HG02981 (cell line): ENCODE results near the gene GNAQ.
"Not testable (repeated sequence)": the region's sequence is repeated elsewhere in the genome, so short reads cannot be mapped to it uniquely, and the experiment has no call there.

Experiments
- ATAC-seq: cut with Tn5 transposase; IDR thresholded peaks from one replicate; pipeline ENCODE4 v1.9.1; 2021; ENCODE audit warnings: mild to moderate bottlenecking, moderate library complexity; ENCODE audit not compliant: unreplicated experiment

Gene GNAQ

DNA sequence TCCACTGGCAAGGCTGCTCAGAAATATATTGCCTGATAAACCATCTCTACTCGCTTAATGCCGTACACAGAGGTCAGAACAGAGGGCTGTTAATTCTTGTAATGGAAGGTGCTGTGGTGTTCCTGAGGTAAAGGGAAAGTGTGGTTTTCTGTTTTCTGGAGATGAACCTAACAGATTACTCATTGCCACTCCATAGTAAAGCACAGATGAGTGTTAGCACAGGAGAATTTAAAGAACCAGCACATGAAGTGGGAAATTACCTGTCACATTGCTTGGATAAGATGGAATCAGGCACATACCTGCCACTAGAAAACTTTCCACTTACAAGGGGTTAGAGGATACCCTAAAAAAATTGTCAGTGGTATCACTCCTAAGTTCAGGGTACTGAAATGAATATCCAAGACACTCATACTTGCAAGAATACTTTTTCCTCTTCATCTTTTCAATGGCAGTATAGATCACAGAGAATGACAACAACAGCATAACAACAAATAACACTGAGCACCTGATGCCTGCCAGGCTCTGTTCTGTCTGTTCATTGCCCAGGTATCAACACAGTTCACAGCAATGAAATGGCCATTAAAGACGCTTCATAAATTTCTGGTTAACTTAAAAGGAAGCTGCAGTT is 230.6 kb downstream of the GNAQ start:
- no peak for ATAC-seq

DNA sequence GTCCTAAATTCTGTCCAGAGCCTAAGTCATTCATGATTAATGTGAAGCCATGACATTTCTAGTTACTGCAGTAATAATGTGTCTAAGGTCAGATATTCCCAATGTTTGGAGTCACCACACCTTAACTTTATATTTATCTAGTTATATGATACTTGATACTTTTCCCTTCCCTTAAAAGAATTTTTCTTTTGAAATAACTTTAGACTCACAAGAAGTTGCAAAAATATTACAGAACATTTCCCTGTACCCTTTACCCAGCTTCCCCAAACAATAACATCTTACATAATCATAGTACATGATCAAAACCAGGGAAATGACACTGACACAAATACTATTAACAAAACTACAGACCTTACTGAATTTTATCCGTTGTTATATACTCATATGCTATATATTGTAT is 233.5 kb downstream of the GNAQ start:
- ATAC-seq = no peak

DNA sequence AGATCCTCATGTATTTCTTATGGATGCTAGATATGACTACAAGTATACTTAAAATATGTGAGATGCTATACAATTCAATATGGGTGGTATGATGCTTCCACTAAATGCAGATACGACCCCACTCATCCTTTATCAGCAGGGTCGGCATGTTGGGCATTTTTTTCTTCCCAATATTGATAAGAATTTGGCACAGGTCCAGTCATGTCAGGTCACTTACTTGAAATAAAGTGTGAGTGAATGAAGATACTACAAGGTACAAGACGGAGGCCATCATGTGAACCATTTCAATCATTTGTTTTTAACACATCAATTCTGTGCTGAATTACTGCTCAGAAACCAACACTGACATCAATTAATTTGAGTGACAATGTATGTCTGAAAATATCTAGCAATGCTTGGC is 236.6 kb downstream of the GNAQ start:
- ATAC-seq = no peak

DNA sequence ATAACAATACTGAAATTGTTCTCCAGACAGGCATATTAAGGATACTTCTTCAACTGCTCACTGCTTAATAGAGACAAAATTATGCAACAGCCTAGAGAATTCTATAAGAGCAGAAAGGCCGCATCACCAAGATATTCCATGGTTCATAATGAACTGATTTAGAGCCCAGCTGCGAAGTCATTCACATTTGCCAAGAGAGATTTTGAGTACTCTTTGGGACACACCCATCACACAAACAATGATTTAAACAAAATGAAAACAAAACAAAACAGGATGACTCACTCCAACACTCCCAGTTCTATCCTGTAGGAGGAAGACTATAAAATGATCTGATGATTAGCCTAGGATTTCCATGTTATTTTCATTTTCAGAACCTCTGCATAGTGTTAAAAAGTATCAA is 237.8 kb downstream of the GNAQ start:
- no peak for ATAC-seq

DNA sequence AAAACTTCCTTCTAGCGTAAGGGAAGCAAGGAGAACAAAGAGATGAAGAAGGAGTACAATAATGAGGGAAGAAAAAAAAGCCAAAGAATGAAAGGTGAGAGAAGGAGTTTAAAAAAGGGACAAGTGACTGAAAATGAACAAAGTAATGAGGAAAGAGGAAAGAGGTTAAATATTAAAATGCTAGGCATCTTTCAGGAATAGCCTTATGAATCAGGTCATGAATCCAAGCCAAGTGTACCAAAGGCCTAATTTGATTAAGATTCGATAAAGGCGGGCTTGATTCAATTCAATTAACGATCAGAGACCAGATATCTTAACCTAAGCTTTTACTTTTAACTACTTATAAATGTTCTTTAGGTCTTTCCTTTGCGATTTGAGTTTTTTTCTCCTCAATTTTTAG is 241.7 kb downstream of the GNAQ start:
- ATAC-seq = no peak

DNA sequence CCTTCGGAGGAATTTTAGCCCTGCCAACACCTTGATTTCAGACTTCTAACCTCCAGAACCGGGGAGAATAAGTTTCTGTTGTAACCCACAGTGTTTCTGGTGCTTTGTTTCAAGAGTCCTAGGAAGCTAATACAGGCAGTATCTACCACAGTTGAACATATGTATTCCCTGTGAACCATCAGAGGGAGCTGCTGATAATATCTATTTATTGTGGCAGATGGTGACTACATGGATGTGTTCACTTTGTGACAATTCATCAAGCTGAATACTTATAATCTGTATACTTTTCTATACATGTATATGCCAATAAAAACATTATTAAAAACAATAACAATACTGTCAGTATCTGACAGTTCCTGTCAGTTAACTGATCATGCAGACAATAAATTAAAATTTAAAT is 246.3 kb downstream of the GNAQ start:
- ATAC-seq = no peak

DNA sequence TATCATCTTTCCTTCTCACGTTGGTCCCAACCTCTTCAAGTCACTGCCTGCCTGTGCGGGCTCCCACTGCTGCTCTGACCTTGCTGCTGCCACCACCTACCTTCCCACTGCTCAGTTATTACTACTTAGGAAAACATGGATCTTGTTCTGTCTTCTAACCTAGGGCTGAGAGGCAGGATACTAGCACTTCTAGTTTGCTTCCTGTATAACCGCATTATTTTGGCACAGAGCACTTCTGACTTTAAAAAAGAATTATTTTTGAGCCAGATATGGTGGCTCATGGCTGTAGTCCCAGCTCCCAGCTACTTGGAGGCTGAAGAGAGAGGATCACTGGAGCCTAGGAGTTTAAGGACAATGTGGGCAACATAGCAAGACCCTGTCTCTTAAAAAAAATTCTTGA is 248.1 kb downstream of the GNAQ start:
- no peak for ATAC-seq

DNA sequence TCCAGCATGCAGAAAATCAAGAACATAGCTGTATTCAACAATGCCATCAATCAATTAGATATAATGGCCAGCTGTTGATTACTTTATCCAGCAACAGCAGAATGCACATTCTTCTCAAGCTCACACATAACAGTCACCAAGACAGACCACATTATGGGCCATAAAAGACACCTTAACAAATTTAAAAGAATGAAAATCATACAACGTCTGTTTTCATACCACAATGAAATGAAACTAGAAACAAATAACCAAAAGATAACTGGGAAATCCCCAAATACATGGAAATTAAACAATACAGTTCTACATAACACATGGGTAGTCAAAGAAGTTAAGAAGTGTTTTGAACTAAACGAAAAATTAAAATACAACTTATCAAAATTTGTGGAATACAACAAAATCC is 252.6 kb downstream of the GNAQ start:
- ATAC-seq = no peak

DNA sequence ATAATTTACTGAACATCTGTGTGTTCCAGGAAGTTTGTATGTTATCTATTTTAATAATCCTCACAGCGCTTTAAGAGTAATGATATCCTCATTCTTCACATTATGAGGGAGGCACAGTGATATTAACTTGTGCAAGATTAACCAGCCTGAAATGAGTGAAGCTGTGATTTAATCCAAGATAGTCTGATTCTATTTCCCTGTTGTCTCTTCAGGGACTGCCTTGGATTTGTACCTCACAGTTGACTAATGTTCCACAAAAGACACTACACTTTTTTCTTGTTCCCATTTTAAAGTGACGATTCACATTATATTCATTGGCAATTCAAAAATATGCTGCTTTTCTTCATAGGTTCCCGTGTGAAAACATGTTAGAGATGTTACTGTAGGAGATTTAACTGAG is 258.2 kb downstream of the GNAQ start:
- no peak for ATAC-seq

DNA sequence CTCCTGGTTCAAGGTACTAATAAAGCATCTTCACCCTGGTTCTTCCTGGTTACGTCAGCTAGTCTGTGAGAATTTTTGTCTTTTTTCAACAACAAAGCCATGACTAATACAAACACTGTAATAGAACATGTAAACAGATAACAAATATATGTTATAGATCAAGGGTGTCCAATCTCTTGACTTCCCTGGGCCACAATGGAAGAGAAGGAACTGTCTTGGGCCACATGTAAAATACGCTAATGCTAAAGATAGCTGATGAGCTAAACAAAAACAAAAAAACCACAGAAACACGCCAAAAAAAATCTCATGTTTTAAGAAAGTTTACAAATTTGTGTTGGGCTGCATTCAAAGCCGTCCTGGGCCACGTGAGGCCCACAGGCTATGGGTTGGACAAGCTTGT is 259.0 kb downstream of the GNAQ start:
- ATAC-seq = no peak

DNA sequence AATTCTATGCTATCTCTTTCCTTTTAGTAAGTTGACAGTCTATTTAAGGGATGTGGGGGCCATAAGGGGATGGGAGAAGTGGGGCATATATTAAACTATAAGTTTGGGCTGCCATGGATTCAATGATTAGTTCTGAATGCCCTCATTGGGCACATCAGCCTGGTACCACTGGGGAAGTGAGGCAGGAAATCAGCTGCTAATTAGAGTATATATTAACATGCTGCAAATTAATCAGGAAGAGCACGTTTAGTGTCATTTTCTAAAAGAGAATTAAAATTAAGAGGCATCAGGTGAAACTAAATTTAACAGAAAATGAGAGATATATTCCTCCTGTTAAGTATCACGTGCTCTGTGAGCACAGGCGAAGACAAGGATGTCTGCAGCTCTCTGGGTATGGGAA is 260.4 kb downstream of the GNAQ start:
- no peak for ATAC-seq

DNA sequence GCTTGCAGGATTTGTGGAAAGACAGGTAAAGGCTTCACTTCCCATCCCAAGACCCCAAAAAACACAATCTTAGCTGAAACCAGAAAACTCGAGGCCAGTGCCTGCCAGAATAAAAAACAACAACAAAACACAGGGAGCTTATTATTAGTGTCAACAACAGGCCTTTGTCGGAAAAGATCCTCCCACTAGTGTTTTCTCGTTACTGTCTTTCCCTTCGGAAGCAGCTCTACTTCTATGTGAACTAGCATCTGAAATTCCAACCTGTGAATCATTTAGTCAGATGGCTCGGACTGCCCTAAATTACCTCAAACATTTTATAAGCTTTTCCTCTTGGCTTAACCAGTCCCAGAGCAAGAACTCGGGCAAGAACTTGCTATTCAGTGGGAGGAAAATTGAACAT is 261.3 kb downstream of the GNAQ start:
- ATAC-seq = no peak

DNA sequence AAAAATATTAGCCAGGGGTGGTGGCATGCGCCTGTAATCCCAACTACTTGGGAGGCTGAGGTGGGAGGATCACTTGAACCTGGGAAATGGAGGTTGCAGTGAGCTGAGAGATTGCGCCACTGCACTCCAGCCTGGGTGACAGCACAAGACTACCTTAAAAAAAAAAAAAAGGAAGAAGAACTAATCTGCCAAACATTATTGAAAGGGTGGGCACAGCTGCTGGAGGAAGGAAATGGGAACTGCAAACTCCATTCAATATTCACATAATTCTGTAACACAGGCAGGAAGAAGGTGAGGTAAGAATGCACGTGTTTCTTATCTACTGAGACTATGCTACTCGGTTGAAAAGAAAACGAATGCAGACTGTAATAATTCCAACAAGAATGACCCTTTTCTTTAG is 262.4 kb downstream of the GNAQ start:
- no peak for ATAC-seq

DNA sequence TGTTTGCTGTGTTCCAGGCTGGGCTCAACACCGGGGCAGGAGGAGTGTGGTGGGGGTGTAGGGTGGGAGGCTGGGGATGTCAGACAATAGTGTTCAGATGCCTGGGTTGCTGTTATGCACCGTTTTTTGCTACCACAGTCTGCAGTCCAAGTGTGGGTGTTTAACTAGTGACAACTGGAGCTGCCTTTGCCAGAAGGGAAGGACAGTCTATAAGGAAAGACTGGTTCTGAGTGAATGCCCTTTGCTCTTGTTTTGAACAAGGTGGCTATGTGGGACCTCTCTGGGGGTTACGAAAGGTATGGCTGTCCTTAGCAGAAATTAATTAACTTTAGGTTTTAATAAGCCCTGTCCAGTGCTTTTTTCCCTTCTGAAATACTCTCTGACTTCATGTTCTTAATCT is 265.0 kb downstream of the GNAQ start:
- ATAC-seq = no peak

DNA sequence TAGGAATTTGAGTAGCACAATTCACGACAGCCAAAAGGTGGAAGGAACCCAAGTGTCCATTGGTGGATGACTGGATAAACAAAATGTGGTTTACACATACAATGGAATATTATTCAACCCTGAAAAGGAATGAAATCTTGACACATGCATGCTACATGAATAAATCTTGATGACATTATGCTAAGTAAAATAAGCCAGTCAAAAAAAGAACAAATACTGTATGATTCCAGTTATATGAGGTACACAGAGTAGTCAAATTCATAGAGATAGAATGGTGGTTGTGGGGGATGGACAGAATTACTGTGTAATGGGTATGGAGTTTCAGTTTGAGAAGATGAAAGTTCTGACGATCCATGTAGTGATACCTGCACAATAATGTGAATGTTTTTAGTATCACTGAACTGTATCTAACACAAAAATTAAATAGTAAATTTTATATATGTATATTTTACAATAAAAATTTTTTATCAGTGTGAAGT is 265.8 kb downstream of the GNAQ start:
- ATAC-seq = no peak

DNA sequence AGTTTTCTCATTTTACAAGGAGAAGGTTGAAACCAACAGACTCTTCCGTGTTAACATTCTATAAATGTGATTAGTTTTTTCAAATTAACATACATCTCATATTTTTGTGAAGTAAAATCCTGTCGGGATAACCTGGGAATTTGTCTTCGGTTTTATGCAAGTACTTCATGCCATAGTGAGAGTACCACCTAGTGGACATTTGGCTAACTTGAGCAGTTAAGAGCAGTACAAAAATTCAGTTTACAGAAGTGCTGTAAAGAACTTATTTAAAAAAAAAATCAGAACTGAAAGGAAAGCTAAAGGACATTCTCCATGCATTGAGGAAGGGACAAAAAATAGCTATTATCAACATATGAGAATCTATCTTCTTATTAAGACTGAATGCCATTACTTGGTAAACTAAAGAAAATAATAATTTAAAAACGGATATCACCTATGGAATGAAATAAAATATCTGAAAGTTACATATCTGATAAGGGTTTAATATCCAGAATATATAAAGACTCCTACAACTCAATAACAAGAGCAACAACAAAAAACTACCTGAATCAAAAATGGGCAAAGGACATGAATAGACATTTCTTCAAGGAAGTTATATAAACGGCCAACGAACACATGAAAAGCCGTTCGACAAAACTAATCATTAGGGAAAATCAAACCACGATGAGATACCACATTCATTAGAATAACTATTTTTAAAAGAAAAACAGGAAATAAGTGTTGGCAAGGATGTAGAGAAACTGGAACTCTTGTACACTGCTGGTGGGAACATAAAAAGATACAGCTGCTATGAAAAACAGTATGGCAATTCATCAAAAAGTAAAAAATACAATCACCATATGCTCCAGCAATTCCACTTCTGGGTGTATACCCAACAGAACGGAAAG is 266.5 kb downstream of the GNAQ start:
- no peak for ATAC-seq

DNA sequence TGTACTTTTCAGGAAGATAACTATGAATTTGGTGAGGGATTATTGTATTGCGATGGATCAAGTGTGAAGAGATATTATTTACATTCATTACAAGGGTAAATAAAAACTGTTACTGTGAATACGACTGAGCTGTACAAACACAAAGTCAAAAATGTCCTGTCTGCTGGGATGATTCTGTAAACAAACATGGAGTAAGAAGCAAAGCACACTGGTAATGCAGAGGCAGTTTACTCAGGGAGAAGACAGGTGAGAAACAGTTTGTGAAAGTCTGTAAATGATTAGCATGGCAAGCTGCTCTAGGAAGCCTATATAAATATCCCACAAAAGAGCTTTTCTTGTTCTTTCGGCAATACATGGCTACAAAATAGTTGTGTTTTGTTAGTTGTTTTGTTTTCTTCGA is 268.0 kb downstream of the GNAQ start:
- ATAC-seq = no peak

DNA sequence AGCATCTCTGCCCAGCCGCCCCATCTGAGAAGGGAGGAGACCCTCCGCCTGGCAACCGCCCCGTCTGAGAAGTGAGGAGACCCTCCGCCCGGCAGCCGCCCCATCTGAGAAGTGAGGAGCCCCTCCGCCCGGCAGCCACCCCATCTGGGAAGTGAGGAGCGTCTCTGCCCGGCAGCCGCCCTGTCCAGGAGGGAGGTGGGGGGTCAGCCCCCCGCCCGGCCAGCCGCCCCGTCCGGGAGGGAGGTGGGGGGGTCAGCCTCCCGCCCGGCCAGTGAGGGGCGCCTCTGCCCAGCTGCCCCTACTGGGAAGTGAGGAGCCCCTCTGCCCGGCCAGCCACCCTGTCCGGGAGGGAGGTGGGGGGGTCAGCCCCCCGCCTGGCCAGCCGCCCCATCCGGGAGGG is 270.7 kb downstream of the GNAQ start:
- not testable (repeated sequence) for ATAC-seq

DNA sequence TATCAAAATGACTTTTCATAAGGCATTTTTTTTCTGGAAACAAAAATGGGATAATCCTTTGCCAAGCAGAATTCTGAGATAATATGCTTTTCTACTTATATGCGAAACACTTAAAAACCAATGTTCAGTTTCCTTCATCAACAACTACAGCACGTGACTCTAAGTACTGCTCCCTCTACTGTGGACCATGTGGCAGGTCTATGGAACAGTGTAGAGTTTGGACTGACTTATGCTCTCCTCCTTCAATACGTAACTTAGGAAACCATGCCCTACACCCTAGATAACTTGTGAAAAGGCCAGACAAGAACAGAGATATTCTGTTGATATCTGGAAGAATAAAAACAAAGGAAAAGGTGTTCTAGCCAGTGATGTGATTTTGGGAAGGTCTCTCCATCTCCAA is 272.2 kb downstream of the GNAQ start:
- ATAC-seq = no peak

DNA sequence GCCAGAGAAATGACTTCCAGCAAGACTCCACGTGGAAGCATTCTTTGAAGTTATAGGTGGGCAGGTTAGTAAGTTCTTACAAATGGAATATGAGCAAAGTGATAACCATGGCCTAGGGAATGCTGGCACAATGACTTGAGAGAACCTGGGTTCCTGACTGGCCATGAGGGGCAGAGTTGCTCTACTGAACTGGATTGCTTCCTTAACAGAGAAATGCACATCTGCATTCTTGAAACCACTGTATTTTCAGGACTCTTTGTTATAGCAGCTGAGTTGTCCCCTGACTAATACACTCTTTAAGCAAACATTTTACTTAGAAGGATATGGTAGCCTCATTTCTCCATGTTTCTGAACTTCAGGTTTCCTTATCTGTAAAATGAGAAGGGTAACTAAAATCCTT is 275.2 kb downstream of the GNAQ start:
- no peak for ATAC-seq

DNA sequence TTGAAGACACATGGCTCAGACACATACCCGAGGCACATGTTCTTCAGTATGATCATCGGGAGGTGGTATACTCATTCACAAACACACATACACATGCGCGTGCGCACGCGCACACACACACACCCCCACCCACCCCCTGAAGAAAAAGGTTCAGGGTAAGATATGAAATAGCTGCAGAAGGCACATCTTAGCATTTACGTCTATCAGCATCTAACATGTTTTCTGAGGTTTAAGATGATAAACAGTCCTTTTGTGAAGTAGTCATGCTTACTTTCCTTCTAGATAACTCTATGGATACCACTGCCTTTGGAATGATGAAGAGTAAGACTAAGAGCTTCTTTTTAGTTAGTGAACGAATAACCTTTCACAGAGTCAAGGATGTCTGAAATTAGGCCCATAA is 278.4 kb downstream of the GNAQ start:
- no peak for ATAC-seq

DNA sequence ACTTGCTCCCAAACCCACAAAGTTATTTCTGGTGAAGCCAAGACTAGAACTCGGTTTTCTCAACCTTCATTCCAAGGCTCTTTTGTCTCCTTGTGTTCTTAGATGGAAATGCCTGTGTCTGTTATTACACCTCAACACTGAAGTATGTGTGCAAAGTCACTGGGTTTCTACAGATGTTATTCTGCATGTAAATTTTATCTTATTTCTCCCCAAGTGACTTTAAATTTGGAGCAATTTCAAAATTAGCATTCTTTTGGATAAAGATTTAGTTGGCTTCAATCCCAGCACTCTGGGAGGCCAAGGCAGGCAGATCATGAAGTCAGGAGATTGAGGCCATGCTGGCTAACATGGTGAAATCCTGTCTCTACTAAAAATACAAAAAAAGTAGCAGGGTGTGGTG is 279.1 kb downstream of the GNAQ start:
- no peak for ATAC-seq
